Measurements from ENCODE around the gene NFIA.

Gene NFIA

GRCh38 chr1:61316493-61316892, 234.1 kb downstream of the NFIA start:
- DNase-seq = no peak

- DNase-seq = no peak
These were observed 236.2 kb downstream of the NFIA start for GRCh38 chr1:61318319-61319125.

- DNase-seq = no peak
These were observed 238.2 kb downstream of the NFIA start for GRCh38 chr1:61320575-61320974.

- no peak for DNase-seq
These were observed 239.8 kb downstream of the NFIA start for GRCh38 chr1:61322008-61322744.

GRCh38 chr1:61322769-61323168, 240.4 kb downstream of the NFIA start:
- no peak for DNase-seq

- no peak for DNase-seq
These were observed 241.4 kb downstream of the NFIA start for GRCh38 chr1:61323681-61324328.

GRCh38 chr1:61326713-61327112, 244.4 kb downstream of the NFIA start:
- DNase-seq = no peak

- DNase-seq = no peak
These were observed 245.1 kb downstream of the NFIA start for GRCh38 chr1:61327436-61327835.

GRCh38 chr1:61329556-61329955, 247.2 kb downstream of the NFIA start:
- no peak for DNase-seq

- no peak for DNase-seq
These were observed 247.7 kb downstream of the NFIA start for GRCh38 chr1:61330018-61330417.

GRCh38 chr1:61330571-61330970, 248.2 kb downstream of the NFIA start:
- DNase-seq = no peak

- no peak for DNase-seq
These were observed 249.9 kb downstream of the NFIA start for GRCh38 chr1:61332196-61332753.

GRCh38 chr1:61332796-61333195, 250.4 kb downstream of the NFIA start:
- no peak for DNase-seq

GRCh38 chr1:61334718-61335589, 252.6 kb downstream of the NFIA start:
- DNase-seq = no peak

GRCh38 chr1:61337037-61337436, 254.7 kb downstream of the NFIA start:
- DNase-seq = no peak

- no peak for DNase-seq
These were observed 255.1 kb downstream of the NFIA start for GRCh38 chr1:61337441-61337951.

GRCh38 chr1:61337981-61338848, 255.9 kb downstream of the NFIA start:
- DNase-seq = peak; percentile 14 to 73

- DNase-seq = no peak
These were observed 256.5 kb downstream of the NFIA start for GRCh38 chr1:61338899-61339298.

GRCh38 chr1:61341426-61341825, 259.1 kb downstream of the NFIA start:
- DNase-seq = no peak

GRCh38 chr1:61343734-61344420, 261.5 kb downstream of the NFIA start:
- DNase-seq = no peak

- DNase-seq = no peak
These were observed 262.3 kb downstream of the NFIA start for GRCh38 chr1:61344696-61345095.

All from cerebellar nuclear complex (tissue), 1 donor.